A549 (cell line): ENCODE data around the gene ETV3. TPM values are rescaled to one million over a fixed set of nuclear protein-coding genes. Genes with fewer than 3 reads are reported as not detected.

Source experiments
- ATAC-seq, 2 experiments: fragments of 200-7000 bp in 1 of 2; fragments of >200 bp in 1 of 2; cut with Nextera tagmentation in 1 of 2; cut with Tn5 transposase in 1 of 2; 3 replicates each; pipeline versions ENCODE4 v1.8.0 to v1.9.1; 2018 to 2020; ENCODE audit warnings: mild to moderate bottlenecking in 1 of 2, moderate library complexity in 1 of 2
- CTCF ChIA-PET: fragments of 300-600 bp; sonication (Branson Sonifier 250); formaldehyde crosslinking; extraction: SDS; loops from one replicate; lab custom pipeline; 2021; ENCODE audit warnings: antibody characterized with exemption, inconsistent platforms; lab: Yijun Ruan, JAX
- POLR2A ChIA-PET: fragments of 350-600 bp; formaldehyde crosslinking; extraction: SDS; loops from one replicate; lab custom pipeline; 2021; ENCODE audit warnings: antibody characterized with exemption, inconsistent platforms; lab: Yijun Ruan, JAX
- DNase-seq, 2 experiments: peaks; one replicate each; pipeline versions ENCODE4 v3.0.0 to v3.0.0-alpha.2; 2011 to 2016; ENCODE audit warnings: low read depth in 1 of 2, low spot score in 1 of 2
- FAIRE-seq: peaks from 2 replicates; lab custom pipeline; 2011; peaks lifted over from hg19 to GRCh38; lab: Jason Lieb, UNC
- H3K27ac ChIP-seq, 2 experiments: fragments of >200 bp; sonication (Bioruptor Twin); formaldehyde crosslinking; 3 replicates each; pipeline ENCODE4 v1.5.1; 2016 to 2017
- H3K4me1 ChIP-seq: fragments of >200 bp; sonication (Bioruptor Twin); formaldehyde crosslinking; 3 replicates; pipeline ENCODE4 v1.6.1; 2016
- H3K4me2 ChIP-seq: fragments of >200 bp; sonication (Bioruptor Twin); formaldehyde crosslinking; 3 replicates; pipeline ENCODE4 v1.6.1; 2016
- H3K4me3 ChIP-seq: fragments of >200 bp; sonication (Bioruptor Twin); formaldehyde crosslinking; 3 replicates; pipeline ENCODE4 v1.5.1; 2016
- H3K9me3 ChIP-seq: fragments of >200 bp; sonication (Bioruptor Twin); formaldehyde crosslinking; 3 replicates; pipeline ENCODE4 v1.6.1; 2016
- BHLHE40 ChIP-seq: IDR thresholded peaks from 2 replicates; pipeline ENCODE4 v1.6.1; 2012; ENCODE audit warnings: low read depth, low read length, inconsistent platforms
- CBX2 ChIP-seq: fragments of 200-600 bp; sonication (generic); IDR thresholded peaks from 2 replicates; pipeline ENCODE4 v1.6.1; 2016; ENCODE audit warnings: low read depth, mild to moderate bottlenecking, borderline replicate concordance
- CBX8 ChIP-seq: fragments of 200-600 bp; sonication (generic); IDR thresholded peaks from 2 replicates; pipeline ENCODE4 v1.6.1; 2016
- CHD4 ChIP-seq: fragments of 200-600 bp; sonication (generic); IDR thresholded peaks from 2 replicates; pipeline ENCODE4 v1.6.1; 2016; ENCODE audit warnings: antibody characterized with exemption, mild to moderate bottlenecking, borderline replicate concordance
- EHF ChIP-seq: fragments of 250-450 bp; sonication (Bioruptor Pico); IDR thresholded peaks from 2 replicates; pipeline ENCODE4 v1.5.0; 2020; ENCODE audit warnings: mild to moderate bottlenecking
- EHMT2 ChIP-seq: fragments of 200-600 bp; sonication (generic); IDR thresholded peaks from 2 replicates; pipeline ENCODE4 v1.6.1; 2016; ENCODE audit warnings: antibody characterized with exemption, low read depth, mild to moderate bottlenecking, moderate library complexity
- ESRRA ChIP-seq: fragments of 150-350 bp; IDR thresholded peaks from 2 replicates; pipeline ENCODE4 v1.6.1; 2014; ENCODE audit warnings: mild to moderate bottlenecking, low read length, borderline replicate concordance
- FOXS1 ChIP-seq: fragments of 250-450 bp; sonication (Bioruptor Pico); IDR thresholded peaks from 2 replicates; pipeline ENCODE4 v1.5.0; 2020; ENCODE audit warnings: mild to moderate bottlenecking, moderate library complexity
- HDAC2 ChIP-seq: fragments of 200-600 bp; sonication (generic); IDR thresholded peaks from 2 replicates; pipeline ENCODE4 v1.6.1; 2016
- HOXB5 ChIP-seq: fragments of 250-450 bp; sonication (Bioruptor Pico); IDR thresholded peaks from 2 replicates; pipeline ENCODE4 v1.5.0; 2020; ENCODE audit warnings: mild to moderate bottlenecking, moderate library complexity
- JUNB ChIP-seq: fragments of >200 bp; sonication (Bioruptor Twin); formaldehyde crosslinking; IDR thresholded peaks from 2 replicates; pipeline ENCODE4 v1.6.1; 2016
- KDM1A ChIP-seq: fragments of 200-600 bp; sonication (generic); IDR thresholded peaks from 2 replicates; pipeline ENCODE4 v1.6.1; 2016; ENCODE audit warnings: low read depth, mild to moderate bottlenecking
- KDM5A ChIP-seq: fragments of 200-600 bp; sonication (generic); IDR thresholded peaks from 2 replicates; pipeline ENCODE4 v1.6.1; 2016; ENCODE audit warnings: antibody characterized with exemption, mild to moderate bottlenecking
- MAFK ChIP-seq: fragments of 450-650 bp; IDR thresholded peaks from 2 replicates; pipeline ENCODE4 v1.6.1; 2014; ENCODE audit not compliant: partially characterized antibody
- NFE2L2 ChIP-seq: fragments of 150-350 bp; conservative IDR thresholded peaks from 2 replicates; pipeline ENCODE4 v1.6.1; 2014; ENCODE audit warnings: low read length
- NR3C1 ChIP-seq: fragments of >200 bp; sonication (Bioruptor Twin); formaldehyde crosslinking; IDR thresholded peaks from 3 replicates; pipeline ENCODE4 v1.6.1; 2017
- POLR2A ChIP-seq: IDR thresholded peaks from 2 replicates; pipeline ENCODE4 v1.6.1; 2012; ENCODE audit warnings: mild to moderate bottlenecking, low read length
- RFX5 ChIP-seq: fragments of 450-650 bp; IDR thresholded peaks from 2 replicates; pipeline ENCODE4 v1.7.1; 2014; ENCODE audit warnings: antibody characterized with exemption, mild to moderate bottlenecking, moderate library complexity
- SMC3 ChIP-seq: fragments of >200 bp; sonication (Bioruptor Twin); formaldehyde crosslinking; IDR thresholded peaks from 3 replicates; pipeline ENCODE4 v1.6.1; 2018; ENCODE audit warnings: inconsistent platforms
- ZC3H11A ChIP-seq: fragments of 450-650 bp; IDR thresholded peaks from 2 replicates; pipeline ENCODE4 v1.6.1; 2014; ENCODE audit warnings: antibody characterized with exemption, mild to moderate bottlenecking
- ZNF302 ChIP-seq: fragments of 250-450 bp; sonication (Bioruptor Pico); IDR thresholded peaks from 2 replicates; pipeline ENCODE4 v1.9.0; 2021; ENCODE audit warnings: inconsistent platforms, mild to moderate bottlenecking, moderate library complexity
- ZSCAN20 ChIP-seq: fragments of 250-450 bp; sonication (Bioruptor Pico); IDR thresholded peaks from 2 replicates; pipeline ENCODE4 v1.8.0; 2022; ENCODE audit warnings: mild to moderate bottlenecking, moderate library complexity
- WGBS: methylation state at CpG from one replicate; pipeline ENCODE4 v1.1.6; 2017; ENCODE audit errors: missing lambda C conversion rate; 5-methylcytosine and 5-hydroxymethylcytosine counted together
- polyA plus RNA-seq, 4 experiments: library from polyadenylated mRNA; depleted of rRNA in 3 of 4; stranded (reverse); fragments of >200 nt; fragmentation: RNase III in 1 of 4; extraction: RNeasy Plus Mini Kit Qiagen cat#74134 plus additional on column Dnase treatment in 1 of 4; gene quantifications; 2 replicates in 3 of 4; 3 replicates in 1 of 4; pipeline ENCODE4 v1.2.3, GENCODE V29; 2011 to 2017
- TF ChIP-seq, protein P1 (sequence below): IDR thresholded peaks from 2 replicates; pipeline ENCODE4 v1.6.1; 2012
- TF ChIP-seq, protein P2 (sequence below): IDR thresholded peaks from 2 replicates; pipeline ENCODE4 v1.6.1; 2012
- TF ChIP-seq, protein P3 (sequence below): fragments of >200 bp; sonication (Bioruptor Twin); formaldehyde crosslinking; IDR thresholded peaks from 3 replicates; pipeline ENCODE4 v1.6.1; 2016

The ETV3 gene
- polyA plus RNA-seq, 2 of the 4 experiments (the other 2 are of a cell fraction) = 11.1 to 14.5 TPM

- TF ChIP-seq, protein P1, sequence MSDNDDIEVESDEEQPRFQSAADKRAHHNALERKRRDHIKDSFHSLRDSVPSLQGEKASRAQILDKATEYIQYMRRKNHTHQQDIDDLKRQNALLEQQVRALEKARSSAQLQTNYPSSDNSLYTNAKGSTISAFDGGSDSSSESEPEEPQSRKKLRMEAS = no peak
- TF ChIP-seq EHMT2 (no peak), KDM5A (no peak)
Measured at GRCh38 chr1:157132111-157132510, 6.1 kb downstream of the ETV3 start (continued).

DNA sequence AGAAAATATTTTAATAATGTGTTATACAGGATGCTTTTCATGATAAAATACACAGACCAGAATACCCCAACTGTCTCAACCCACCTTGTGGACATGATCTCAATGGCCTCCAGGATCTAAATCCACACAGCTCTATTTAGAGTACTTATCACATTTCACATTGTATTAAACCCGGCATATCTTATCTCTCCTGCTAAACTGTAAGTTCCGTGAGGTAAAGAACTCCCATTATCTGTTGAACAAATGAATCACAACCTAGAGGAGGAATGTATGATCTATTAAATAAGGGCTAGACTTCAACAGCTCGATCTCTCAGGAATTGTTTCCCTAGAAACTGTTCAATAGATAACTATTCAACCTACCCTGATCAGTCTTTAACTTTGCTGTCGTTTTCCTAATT lies 6.9 kb downstream of the ETV3 start:
- ATAC-seq = no peak
- no peak overlapping the region for H3K4me2 ChIP-seq
- H3K27ac ChIP-seq = no peak overlapping the region
- TF ChIP-seq CBX8 (no peak), FOXS1 (CRISPR knock-in tag) (no peak)
- WGBS = 94% methylated on average over 4 of the region's 4 CpGs
- CTCF ChIA-PET = interaction anchor here (0.6 to 5.8 kb wide), 4 partner anchors 25 to 181 kb away, joined by 3 to 43 read pairs (median 5); no protein-coding TSS in a partner anchor
- no peak for DNase-seq
- peaks cover 6% of the 10 kb centered on the region for H3K4me1 ChIP-seq
- H3K4me3 ChIP-seq = no peak overlapping the region
- no peak for FAIRE-seq
- no peaks in the 10 kb centered on the region for H3K9me3 ChIP-seq
- POLR2A ChIA-PET = no interaction called here

- Histone ChIP-seq H3K4me3 (no peak overlapping the region), H3K27ac (no peak overlapping the region), H3K9me3 (no peaks in the 10 kb centered on the region)
- CTCF ChIA-PET = interaction anchor here (0.8 to 2.4 kb wide), 5 partner anchors 11 to 35 kb away, joined by 3 to 10 read pairs (median 4); no protein-coding TSS in a partner anchor
- TF ChIP-seq NR3C1 (no peak), ZC3H11A (no peak), NFE2L2 (no peak), HDAC2 (no peak), BHLHE40 (no peak), JUNB (no peak), CBX2 (no peak), HOXB5 (CRISPR knock-in tag) (no peak), EHF (CRISPR knock-in tag) (no peak), ZSCAN20 (CRISPR knock-in tag) (no peak), CHD4 (no peak), EHMT2 (no peak), SMC3 (no peak), MAFK (no peak), KDM1A (no peak)
- TF ChIP-seq, protein P2, sequence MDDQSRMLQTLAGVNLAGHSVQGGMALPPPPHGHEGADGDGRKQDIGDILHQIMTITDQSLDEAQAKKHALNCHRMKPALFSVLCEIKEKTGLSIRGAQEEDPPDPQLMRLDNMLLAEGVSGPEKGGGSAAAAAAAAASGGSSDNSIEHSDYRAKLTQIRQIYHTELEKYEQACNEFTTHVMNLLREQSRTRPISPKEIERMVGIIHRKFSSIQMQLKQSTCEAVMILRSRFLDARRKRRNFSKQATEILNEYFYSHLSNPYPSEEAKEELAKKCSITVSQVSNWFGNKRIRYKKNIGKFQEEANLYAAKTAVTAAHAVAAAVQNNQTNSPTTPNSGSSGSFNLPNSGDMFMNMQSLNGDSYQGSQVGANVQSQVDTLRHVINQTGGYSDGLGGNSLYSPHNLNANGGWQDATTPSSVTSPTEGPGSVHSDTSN = no peak
- TF ChIP-seq, protein P1 = no peak
- TF ChIP-seq, all 56 proteins: peak for 0
- Histone ChIP-seq H3K4me2 (no peak overlapping the region), H3K4me1 (no peaks in the 10 kb centered on the region)
- no peak for FAIRE-seq
- peak; percentile 50 to 71; a peak in 4 of 6 replicates for ATAC-seq
- 88% methylated on average over 7 of the region's 7 CpGs for WGBS
- POLR2A ChIA-PET = no interaction called here
- peak in 1 of 2 experiments; percentile 27 for DNase-seq
Measured at GRCh38 chr1:157124855-157125254, 13.3 kb downstream of the ETV3 start.

GRCh38 chr1:157119448-157119847 lies 18.7 kb downstream of the ETV3 start:
- WGBS = 86% methylated on average over 2 of the region's 2 CpGs
- Histone ChIP-seq H3K4me2 (no peak overlapping the region), H3K4me3 (no peak overlapping the region), H3K27ac (no peak overlapping the region), H3K9me3 (no peaks in the 10 kb centered on the region), H3K4me1 (no peaks in the 10 kb centered on the region)
- ATAC-seq = peak in 1 of 2 experiments; percentile 14; a peak in 1 of 6 replicates
- no peak for TF ChIP-seq ZNF302 (CRISPR knock-in tag)
- no peak for TF ChIP-seq ESRRA
- TF ChIP-seq, protein P3, sequence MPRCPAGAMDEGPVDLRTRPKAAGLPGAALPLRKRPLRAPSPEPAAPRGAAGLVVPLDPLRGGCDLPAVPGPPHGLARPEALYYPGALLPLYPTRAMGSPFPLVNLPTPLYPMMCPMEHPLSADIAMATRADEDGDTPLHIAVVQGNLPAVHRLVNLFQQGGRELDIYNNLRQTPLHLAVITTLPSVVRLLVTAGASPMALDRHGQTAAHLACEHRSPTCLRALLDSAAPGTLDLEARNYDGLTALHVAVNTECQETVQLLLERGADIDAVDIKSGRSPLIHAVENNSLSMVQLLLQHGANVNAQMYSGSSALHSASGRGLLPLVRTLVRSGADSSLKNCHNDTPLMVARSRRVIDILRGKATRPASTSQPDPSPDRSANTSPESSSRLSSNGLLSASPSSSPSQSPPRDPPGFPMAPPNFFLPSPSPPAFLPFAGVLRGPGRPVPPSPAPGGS = no peak
- no peak for TF ChIP-seq HDAC2
- TF ChIP-seq ZSCAN20 (CRISPR knock-in tag) = no peak
- no peak for TF ChIP-seq RFX5
- TF ChIP-seq EHF (CRISPR knock-in tag) = no peak
- TF ChIP-seq, protein P1 = no peak
- TF ChIP-seq POLR2A = no peak
- no peak for DNase-seq
- FAIRE-seq = no peak
- CTCF ChIA-PET = interaction anchor here (1.0 to 1.5 kb wide), 2 partner anchors 29 to 37 kb away, joined by 3 to 4 read pairs; no protein-coding TSS in a partner anchor
- POLR2A ChIA-PET = no interaction called here
